ENCODE data around the gene APOB. TPM values are rescaled to one million over a fixed set of nuclear protein-coding genes. Genes with fewer than 3 reads are reported as not detected.

APOB gene
- total and polyA plus RNA-seq, 2 of the 13 experiments (the other 11 are each of a cell fraction or from before 2014, with no cell fraction given): 1,569 to 2,515 TPM

DNA sequence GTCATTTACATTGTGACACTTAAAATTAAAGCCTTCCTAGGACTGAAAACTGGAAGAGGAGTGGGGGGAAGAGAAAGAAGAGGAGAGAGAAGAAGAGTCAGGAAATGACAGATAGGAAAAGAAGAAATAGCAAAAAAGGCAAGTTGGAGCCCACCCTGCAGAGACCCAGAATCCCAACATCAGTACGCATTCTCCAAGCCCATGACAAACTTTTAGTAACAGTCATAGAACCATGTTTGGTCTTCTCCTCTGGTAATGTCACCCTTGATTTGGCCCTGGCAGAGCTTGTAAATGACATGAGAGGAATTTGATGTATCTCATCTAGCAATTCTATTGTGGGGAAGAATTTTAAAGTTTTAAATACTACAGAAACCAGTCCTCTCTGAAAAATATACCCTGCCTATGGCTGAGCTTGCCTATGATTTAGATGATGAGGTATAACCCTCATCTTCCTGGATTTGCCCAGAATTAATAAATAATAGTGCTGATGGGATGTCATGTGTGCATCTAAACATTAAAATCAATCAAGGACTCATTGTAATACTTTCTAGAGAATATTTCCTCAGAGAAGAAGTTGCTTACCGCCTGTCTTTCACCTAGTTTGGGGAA, 40.2 kb downstream of the APOB start (continued):
- TF ChIP-seq FOXJ3 (CRISPR knock-in tag; IDR thresholded peaks at IDR 0.05; ENCODE audit: borderline replicate concordance) (peak; percentile 40; the same call in 1 of the 2 replicates), SOX6 (IDR thresholded peaks at IDR 0.05) (no peak), SOX6 (CRISPR knock-in tag; IDR thresholded peaks at IDR 0.05) (no peak), SRSF4 (IDR thresholded peaks at IDR 0.05; ENCODE audit: low read depth, low read length, poor library complexity, severe bottlenecking) (peak; percentile 42), POLR2A (IDR thresholded peaks at IDR 0.05; ENCODE audit: insufficient read depth in 1 of 2, low read depth in 2 of 2, low read length in 2 of 2) (peak; percentile 49 to 57), RBFOX2 (IDR thresholded peaks at IDR 0.05; ENCODE audit: low read depth, low read length) (peak; percentile 83), RBM22 (optimal IDR thresholded peaks at IDR 0.05; ENCODE audit: low read length) (peak; percentile 92), POLR2AphosphoS2 (IDR thresholded peaks at IDR 0.05; ENCODE audit: low read depth, low read length) (0 out of 2 replicates have a peak, but pooled peaks have one; percentile 9), ZNF33A (CRISPR knock-in tag; IDR thresholded peaks at IDR 0.05; ENCODE audit: borderline replicate concordance) (no peak)
- TF ChIP-seq, protein P1, sequence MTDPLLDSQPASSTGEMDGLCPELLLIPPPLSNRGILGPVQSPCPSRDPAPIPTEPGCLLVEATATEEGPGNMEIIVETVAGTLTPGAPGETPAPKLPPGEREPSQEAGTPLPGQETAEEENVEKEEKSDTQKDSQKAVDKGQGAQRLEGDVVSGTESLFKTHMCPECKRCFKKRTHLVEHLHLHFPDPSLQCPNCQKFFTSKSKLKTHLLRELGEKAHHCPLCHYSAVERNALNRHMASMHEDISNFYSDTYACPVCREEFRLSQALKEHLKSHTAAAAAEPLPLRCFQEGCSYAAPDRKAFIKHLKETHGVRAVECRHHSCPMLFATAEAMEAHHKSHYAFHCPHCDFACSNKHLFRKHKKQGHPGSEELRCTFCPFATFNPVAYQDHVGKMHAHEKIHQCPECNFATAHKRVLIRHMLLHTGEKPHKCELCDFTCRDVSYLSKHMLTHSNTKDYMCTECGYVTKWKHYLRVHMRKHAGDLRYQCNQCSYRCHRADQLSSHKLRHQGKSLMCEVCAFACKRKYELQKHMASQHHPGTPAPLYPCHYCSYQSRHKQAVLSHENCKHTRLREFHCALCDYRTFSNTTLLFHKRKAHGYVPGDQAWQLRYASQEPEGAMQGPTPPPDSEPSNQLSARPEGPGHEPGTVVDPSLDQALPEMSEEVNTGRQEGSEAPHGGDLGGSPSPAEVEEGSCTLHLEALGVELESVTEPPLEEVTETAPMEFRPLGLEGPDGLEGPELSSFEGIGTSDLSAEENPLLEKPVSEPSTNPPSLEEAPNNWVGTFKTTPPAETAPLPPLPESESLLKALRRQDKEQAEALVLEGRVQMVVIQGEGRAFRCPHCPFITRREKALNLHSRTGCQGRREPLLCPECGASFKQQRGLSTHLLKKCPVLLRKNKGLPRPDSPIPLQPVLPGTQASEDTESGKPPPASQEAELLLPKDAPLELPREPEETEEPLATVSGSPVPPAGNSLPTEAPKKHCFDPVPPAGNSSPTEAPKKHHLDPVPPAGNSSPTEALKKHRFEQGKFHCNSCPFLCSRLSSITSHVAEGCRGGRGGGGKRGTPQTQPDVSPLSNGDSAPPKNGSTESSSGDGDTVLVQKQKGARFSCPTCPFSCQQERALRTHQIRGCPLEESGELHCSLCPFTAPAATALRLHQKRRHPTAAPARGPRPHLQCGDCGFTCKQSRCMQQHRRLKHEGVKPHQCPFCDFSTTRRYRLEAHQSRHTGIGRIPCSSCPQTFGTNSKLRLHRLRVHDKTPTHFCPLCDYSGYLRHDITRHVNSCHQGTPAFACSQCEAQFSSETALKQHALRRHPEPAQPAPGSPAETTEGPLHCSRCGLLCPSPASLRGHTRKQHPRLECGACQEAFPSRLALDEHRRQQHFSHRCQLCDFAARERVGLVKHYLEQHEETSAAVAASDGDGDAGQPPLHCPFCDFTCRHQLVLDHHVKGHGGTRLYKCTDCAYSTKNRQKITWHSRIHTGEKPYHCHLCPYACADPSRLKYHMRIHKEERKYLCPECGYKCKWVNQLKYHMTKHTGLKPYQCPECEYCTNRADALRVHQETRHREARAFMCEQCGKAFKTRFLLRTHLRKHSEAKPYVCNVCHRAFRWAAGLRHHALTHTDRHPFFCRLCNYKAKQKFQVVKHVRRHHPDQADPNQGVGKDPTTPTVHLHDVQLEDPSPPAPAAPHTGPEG (CRISPR knock-in tag; IDR thresholded peaks at IDR 0.05): no peak
- TF ChIP-seq, protein P2, sequence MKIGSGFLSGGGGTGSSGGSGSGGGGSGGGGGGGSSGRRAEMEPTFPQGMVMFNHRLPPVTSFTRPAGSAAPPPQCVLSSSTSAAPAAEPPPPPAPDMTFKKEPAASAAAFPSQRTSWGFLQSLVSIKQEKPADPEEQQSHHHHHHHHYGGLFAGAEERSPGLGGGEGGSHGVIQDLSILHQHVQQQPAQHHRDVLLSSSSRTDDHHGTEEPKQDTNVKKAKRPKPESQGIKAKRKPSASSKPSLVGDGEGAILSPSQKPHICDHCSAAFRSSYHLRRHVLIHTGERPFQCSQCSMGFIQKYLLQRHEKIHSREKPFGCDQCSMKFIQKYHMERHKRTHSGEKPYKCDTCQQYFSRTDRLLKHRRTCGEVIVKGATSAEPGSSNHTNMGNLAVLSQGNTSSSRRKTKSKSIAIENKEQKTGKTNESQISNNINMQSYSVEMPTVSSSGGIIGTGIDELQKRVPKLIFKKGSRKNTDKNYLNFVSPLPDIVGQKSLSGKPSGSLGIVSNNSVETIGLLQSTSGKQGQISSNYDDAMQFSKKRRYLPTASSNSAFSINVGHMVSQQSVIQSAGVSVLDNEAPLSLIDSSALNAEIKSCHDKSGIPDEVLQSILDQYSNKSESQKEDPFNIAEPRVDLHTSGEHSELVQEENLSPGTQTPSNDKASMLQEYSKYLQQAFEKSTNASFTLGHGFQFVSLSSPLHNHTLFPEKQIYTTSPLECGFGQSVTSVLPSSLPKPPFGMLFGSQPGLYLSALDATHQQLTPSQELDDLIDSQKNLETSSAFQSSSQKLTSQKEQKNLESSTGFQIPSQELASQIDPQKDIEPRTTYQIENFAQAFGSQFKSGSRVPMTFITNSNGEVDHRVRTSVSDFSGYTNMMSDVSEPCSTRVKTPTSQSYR (CRISPR knock-in tag; IDR thresholded peaks at IDR 0.05; ENCODE audit: borderline replicate concordance): no peak
- TF ChIP-seq, protein P3, sequence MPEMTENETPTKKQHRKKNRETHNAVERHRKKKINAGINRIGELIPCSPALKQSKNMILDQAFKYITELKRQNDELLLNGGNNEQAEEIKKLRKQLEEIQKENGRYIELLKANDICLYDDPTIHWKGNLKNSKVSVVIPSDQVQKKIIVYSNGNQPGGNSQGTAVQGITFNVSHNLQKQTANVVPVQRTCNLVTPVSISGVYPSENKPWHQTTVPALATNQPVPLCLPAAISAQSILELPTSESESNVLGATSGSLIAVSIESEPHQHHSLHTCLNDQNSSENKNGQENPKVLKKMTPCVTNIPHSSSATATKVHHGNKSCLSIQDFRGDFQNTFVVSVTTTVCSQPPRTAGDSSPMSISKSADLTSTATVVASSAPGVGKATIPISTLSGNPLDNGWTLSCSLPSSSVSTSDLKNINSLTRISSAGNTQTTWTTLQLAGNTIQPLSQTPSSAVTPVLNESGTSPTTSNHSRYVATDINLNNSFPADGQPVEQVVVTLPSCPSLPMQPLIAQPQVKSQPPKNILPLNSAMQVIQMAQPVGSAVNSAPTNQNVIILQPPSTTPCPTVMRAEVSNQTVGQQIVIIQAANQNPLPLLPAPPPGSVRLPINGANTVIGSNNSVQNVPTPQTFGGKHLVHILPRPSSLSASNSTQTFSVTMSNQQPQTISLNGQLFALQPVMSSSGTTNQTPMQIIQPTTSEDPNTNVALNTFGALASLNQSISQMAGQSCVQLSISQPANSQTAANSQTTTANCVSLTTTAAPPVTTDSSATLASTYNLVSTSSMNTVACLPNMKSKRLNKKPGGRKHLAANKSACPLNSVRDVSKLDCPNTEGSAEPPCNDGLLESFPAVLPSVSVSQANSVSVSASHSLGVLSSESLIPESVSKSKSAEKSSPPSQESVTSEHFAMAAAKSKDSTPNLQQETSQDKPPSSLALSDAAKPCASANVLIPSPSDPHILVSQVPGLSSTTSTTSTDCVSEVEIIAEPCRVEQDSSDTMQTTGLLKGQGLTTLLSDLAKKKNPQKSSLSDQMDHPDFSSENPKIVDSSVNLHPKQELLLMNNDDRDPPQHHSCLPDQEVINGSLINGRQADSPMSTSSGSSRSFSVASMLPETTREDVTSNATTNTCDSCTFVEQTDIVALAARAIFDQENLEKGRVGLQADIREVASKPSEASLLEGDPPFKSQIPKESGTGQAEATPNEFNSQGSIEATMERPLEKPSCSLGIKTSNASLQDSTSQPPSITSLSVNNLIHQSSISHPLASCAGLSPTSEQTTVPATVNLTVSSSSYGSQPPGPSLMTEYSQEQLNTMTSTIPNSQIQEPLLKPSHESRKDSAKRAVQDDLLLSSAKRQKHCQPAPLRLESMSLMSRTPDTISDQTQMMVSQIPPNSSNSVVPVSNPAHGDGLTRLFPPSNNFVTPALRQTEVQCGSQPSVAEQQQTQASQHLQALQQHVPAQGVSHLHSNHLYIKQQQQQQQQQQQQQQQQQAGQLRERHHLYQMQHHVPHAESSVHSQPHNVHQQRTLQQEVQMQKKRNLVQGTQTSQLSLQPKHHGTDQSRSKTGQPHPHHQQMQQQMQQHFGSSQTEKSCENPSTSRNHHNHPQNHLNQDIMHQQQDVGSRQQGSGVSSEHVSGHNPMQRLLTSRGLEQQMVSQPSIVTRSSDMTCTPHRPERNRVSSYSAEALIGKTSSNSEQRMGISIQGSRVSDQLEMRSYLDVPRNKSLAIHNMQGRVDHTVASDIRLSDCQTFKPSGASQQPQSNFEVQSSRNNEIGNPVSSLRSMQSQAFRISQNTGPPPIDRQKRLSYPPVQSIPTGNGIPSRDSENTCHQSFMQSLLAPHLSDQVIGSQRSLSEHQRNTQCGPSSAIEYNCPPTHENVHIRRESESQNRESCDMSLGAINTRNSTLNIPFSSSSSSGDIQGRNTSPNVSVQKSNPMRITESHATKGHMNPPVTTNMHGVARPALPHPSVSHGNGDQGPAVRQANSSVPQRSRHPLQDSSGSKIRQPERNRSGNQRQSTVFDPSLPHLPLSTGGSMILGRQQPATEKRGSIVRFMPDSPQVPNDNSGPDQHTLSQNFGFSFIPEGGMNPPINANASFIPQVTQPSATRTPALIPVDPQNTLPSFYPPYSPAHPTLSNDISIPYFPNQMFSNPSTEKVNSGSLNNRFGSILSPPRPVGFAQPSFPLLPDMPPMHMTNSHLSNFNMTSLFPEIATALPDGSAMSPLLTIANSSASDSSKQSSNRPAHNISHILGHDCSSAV (CRISPR knock-in tag; IDR thresholded peaks at IDR 0.05; ENCODE audit: borderline replicate concordance): no peak

Data from HepG2 (cell line).